HG02981 (cell line): ENCODE results near the gene EVX2.

ENCODE experiments used
- ATAC-seq: cut with Tn5 transposase; IDR thresholded peaks from one replicate; pipeline ENCODE4 v1.9.1; 2021; ENCODE audit warnings: mild to moderate bottlenecking, moderate library complexity; ENCODE audit not compliant: unreplicated experiment

EVX2 gene

DNA sequence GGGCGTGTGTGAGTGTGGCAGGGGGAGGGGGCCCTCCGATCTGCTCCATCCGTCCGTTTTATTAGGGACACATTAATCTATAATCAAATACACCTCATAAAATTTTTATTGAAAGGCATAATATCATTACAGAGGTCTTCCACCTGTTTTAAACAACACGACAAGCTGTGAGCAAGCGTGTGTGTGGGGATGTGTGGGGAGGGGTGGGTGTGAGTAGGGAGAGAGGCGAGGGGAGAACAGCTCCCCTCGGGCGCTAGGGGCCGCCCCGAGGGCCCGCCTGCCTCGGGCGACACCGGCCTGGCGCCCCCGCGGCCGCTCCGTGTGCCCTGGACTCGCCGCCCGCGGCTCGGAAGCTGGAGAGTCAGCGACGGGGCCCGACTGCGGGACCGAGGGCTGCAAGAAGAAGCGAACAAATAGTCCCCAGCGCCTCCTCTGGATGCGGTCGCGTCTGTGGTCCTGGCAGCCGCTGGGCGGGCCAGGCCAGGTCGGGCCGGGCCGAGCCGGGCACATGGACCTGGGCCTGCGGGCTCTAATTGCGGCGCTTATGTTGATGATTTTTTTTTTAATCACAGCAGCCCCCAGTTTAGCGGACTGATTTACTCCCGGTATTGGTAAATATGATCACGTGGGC, 38.4 kb upstream of the EVX2 start:
- no peak for ATAC-seq

DNA sequence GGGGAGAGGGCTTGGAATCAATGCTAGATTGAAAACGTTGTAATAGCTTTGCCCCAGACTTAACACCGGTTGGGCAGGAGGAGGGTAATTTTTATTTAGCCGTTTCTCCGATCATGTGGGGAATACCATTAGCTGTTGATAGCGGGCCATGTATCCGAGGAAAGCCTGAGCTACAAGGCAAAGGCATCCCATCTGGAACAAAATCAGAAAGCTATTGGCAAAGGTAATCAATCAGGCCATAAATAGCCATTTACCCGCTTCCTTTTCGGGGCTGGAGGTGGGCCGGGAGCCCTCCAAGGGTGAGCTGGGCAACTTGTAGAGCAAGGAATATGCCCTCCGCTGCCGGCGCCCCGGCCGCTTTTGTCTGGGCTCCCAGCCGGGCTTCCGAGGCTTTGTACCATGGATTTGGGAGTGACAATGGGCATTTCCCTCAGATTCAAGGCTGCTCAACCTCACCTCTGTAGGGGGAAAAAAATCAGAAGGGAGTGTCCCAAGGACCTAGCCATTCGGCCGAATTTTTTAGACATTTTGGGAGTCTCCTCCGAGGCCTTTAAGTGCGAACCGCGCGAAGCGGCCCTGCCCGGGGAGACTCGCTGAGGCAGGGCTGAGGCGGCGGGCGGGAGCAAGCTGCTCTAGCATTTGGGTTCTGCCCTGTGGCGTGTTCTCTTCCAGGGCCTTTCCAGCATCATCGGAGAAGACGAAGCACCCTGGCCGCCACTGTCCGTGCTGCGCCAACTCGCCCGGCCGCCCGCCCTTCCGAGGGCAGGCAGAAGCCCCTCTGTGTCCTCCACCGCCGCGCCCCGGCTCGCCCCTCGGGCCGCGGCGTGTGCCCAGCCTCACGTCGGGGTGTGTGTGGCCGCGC, 37.7 kb upstream of the EVX2 start:
- ATAC-seq: no peak

DNA sequence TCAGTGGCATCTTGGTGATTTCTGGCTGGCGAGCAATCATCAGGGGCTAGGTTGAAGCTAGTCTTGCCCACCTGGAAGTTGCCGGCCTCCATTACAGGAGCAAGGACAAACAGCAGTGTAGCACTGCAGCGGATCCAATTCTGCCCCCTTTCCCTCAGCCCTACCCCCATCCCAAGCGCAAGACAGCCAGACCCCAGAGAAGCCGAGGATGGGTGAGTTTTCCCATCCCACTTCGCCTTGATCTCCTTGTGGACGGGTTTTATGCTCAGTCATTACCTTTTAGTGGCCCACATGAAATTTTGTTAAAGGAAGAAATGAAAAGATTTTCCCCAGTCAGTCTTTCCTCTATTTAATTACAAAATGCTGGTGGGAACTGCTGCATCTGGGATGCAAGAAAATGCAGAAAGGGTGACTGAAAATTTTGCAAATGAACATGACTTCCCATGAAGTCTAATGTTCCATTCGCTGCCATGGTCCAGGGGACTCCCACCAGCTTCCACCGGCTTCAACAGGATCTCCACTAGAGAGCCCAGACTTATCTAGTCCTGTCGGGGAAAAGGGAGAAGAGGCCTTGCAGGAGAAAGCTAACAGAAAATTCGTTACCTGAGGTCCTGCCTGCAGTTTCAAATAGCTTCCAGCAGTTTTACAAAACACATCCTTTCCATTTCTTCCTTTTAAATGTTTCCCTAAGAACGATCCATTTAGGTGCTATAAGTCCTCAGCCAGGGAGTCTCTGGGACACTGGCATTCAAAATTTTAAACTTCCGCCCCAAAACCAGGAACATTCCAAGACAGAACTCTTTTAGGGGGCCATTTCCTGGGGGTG, 36.8 kb upstream of the EVX2 start:
- no peak for ATAC-seq

DNA sequence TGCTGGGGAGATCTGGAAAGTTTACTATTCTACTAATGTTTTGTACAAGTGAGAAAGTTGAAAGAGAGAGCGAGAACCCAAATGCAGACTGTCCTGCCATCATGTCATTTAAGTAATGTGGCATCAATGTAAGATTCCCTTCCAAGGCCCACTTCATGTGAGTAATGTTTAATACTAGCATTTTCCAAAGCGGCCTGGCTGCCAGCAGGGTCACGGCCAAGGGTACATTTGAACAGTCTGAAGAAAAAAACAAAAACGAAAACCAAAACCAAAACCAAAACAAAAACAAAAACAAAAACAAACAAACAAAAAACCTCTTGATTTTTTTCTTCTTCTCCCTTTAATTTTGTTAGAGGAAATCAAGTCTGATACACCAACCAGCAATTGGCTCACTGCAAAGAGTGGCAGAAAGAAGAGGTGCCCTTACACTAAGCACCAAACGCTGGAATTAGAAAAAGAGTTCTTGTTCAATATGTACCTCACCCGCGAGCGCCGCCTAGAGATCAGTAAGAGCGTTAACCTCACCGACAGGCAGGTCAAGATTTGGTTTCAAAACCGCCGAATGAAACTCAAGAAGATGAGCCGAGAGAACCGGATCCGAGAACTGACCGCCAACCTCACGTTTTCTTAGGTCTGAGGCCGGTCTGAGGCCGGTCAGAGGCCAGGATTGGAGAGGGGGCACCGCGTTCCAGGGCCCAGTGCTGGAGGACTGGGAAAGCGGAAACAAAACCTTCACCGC, 35.0 kb upstream of the EVX2 start:
- no peak for ATAC-seq

DNA sequence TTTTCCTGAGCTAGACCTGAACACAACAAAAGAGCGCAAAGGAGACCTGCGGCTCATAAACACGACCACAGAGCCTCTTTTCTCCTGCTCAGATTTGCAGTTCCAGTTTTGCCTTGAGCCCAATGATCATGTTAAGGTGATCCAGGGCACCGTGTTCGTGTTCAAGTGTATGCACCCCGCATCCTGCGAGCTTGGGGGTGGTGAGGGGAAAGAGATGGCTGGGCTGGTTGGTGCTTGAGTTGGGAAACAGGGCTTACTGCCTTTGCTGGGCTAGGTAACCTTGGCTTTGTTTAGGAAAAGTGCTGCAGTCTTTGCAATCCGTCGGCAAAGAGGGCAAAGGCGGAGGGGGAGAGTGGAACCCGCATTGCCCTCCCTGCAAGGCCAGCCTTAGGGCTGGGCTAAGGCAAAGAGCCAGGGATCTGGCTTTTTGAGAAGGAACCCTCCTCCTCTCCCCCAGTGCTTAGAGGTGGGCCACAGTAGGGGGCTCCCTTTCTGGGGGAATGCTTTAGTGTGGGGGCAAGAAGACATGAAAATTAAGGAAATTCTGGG, 34.1 kb upstream of the EVX2 start:
- no peak for ATAC-seq

DNA sequence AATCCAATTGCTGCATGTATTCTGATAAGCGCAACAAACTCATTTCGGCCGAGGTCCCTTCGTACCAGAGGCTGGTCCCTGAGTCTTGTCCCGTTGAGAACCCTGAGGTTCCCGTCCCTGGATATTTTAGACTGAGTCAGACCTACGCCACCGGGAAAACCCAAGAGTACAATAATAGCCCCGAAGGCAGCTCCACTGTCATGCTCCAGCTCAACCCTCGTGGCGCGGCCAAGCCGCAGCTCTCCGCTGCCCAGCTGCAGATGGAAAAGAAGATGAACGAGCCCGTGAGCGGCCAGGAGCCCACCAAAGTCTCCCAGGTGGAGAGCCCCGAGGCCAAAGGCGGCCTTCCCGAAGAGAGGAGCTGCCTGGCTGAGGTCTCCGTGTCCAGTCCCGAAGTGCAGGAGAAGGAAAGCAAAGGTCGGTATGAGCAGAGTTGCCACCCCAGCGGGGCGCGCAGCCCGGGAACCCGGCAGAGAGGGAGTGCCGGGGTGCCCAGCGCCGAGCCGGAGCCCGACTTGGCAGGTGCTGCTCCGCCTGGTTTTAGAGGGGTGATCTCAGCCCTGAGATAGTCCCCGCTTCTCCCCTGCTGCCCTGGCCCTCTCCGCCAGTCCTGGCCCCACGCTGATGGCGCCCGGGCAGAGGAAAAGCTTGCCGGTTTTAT, 33.5 kb upstream of the EVX2 start:
- no peak for ATAC-seq

DNA sequence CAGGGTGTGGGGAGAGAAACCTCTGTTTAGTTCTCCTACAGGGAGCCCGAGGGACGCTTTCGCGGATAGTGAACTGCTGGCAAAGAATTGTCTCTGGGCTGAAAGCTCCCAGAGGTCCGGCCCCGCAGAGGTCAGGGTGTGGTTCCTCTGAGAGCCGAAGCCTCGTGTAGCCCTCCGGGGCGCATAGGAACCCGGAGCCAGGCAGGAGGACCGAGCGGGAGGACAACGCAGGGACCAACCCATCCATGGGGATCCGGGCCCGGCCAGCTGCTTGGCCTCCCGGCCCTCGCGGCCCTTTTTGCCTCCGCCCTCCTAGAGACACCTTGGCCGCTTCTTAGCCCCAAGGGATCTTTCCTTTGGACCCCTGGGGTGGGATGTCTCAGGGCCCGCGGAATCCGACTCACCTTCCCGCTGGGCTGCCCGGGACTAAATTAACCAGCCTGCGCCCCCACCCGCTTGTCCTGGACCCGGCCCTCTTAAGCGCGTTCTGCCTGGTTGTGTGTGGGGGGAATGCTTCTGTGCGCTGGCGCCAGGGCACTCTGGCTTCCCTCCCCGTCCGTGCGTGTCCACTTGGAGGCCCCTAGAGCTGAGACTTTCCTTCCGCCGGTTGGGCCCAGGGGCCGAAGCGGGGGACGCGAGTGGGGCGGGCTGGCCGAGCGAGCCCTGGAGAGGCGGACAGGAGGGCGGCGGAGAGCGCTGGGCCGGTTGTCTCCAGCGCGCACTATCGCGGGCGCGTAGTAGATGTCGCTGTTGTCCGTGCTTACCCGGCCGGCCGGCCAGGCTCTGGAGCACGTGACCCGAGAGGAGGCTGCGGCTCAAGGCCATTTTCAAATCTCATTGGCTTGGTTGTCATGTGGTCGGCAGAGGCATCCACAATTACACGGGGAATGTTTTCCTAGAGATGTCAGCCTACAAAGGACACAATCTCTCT, 32.4 kb upstream of the EVX2 start, which contains the start of gene HOXD10:
TSS of gene HOXD10 (plus strand) at position 896 of the 931 bp plus-strand sequence. CDS start 56 bp downstream, outside the sequence.
- no peak for ATAC-seq

DNA sequence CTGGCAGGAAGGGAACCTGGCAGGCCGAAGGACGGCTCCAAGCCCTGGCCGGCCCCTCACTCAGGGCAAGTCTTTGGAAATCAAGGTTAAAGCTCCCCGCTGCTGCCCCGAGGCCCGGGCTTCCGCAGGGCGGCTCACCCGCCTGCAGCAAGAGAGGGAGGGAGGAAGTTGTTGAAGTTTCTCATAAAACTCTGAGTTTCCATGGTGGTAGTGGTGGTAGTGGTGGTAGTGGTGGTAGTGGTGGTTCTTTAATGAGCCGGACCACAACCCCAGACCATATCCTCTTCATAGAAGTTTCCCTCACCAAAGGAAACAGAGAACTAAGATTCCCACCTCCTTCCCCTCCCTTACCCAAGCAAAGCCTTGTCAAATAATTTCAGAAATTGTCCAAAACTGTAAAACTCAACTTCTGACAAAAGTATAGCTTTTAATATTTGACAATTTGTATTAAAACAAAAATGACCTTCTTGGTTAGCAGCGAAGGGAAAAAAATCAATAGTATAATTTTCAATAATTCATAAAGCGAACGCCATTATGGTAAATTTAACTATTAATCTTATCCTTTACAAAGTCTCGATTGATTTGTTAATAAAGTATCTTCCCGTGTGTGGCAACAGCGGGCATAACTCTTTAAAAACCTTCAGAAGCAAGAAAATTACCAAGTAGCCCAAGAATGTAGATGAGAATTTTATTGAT, 31.3 kb upstream of the EVX2 start:
- ATAC-seq: no peak

DNA sequence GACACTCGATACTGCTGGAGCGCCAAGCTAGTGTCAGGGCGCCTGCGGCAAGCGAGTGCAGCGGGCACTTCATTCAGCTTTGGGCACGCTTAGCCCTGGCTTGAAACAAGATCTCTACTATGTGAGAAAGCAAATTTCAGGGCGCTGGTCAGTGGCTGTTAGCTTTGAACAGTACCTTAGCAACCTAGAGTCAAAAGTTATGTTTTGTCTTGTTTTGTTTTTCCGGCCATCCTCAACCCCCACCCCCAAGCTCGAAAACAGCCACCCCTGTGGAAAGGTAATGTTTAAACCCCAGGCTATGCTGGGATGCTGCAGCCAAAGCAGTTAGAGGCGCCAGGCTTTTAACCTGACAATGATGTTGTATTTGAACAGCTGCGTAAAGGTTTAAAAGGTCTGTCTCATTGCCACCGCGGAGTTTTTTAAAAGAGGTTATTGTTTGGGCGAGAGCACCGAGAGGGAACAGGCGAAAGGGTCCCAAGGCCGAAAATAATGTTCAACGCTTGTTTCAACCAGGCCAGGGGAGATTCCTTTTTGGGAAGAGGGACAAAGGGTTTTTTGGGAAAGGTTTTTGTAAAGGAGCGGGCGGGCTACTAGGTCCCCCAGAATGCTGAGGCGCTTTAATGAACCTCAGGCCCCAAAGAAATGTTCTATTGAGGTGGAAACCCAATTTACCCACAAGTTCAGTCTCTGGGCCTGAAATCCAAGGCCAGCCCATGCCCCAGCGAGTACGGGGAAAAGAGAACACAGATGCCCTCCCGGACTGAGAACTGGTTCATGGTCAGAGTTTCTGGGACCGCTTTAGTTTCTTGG, 30.6 kb upstream of the EVX2 start:
- ATAC-seq: no peak

DNA sequence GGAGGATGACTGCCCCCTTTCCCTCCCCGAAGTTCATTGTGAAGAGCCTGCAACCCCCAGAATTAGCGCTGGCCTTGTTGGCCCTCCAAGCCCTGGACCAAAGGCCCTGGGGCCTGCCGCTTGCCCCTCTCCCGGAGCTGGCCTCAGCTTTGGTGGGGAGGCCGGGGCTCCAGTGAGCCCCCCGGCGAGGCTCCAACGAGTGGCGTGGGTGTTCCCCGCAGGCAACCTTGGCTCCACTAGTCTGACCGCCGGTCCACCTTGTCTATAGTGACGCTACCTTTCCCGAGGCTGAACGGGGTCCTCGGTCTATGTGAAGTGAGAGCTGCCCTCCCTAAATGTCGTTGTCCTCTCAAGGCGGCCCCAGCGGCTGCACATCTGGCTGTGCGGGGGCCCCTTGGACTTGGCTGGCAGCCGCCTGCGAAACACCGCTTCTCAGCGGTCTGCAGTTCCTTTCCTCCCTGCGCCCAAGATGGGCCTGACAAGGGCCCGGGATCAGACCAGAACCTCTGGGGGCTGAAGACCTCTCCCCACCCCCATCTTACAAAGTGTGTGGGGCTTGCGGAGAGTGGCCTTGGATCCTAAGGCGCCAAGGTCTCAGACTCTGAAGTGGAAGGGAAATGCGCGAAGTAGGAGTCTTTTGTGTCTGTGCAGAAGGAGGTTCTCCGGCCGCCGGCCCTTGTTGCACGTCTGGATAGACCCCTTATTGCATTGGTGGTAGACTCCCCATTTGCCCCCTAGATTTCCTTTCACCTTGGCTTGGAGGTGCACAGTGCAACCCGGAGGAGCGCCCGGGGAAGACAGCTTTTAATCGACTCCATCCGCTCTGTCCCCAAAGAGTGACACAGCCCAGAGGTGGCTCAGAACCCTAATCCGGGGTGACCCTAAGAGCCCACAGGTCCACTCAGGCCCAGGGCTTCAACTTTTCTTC, 28.9 kb upstream of the EVX2 start:
- ATAC-seq: no peak

DNA sequence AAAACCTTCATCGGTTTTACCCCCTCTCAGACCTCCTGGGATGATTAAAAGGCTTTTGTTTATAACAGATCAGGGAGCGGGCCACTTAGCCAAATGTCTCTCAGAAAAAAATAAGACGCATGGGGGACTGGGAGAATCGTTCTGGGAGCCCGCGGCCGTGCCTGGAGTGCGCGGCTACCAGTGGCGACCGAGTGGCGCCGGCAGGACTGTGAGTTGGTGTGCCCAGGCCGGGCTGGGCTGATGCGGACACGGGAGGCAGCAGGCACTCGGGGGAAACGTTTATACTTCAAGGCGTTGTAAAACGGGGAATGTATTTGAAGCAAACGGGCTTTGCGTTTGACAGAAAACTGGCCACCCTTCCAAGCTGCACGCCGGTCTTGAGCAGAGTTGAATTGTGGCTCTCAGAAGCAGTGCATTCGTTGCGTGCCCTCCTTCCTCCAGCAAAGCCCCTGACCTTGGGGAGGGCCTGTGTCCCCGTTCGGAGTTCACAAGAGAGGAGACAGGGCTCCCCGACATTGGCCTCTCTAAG, 28.1 kb upstream of the EVX2 start:
- no peak for ATAC-seq

DNA sequence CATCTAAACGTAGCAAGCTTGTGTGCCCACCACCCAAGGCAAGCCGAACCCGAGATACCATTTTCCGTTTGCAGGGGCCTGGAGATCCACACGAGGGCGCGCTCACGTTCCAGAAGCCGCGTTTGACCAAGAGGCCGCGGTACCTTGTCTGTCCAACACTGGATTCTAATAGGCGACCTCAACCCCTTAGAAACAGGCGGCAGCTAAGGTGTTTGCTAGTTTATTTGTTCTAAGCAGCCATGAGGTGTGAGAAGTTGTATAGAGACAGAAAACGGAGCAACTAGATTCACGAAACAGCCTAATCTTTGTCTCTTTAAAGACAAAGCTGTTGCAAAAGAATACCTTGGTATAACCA, 27.5 kb upstream of the EVX2 start:
- no peak for ATAC-seq

DNA sequence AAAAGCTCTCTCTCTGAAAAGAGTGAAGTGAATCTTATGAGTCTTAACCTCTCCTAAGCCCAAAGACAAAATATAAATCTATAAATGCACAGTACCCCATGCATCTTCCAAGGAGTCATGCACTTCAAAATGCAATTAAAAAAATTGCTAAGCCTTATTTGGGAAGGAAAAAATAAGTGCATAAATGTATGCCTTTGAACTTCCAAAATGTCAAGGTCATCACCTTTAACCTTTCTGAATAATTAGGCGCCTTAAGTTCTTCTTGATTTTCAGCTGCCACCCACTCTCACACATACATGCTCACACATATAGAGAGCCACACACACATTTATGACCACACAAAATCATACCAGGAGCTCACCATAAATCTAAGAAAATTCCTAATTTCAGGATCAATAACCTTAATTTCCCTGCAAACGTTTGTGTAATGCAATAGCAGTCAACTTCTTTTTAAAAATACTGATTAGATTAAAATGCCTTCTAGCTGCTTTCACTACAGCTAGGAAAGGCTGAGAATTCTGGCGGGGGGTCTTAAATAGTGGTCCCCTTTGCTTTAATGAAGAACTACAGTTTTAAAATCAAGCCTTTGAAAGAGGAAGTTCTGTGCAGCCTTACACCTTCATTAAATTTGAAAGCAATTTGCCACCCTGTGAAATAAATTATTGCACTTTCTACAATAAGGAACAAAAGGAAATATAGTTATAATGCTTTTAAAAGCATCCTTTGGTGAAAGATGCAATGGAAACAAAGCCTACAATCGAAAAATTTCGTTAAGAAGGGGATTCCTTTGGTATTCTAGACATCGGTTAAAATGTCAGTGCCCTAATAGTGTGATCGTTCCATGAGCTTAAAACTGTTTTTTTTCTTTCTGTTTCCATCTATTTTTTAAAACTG, 26.9 kb upstream of the EVX2 start:
- ATAC-seq: no peak

DNA sequence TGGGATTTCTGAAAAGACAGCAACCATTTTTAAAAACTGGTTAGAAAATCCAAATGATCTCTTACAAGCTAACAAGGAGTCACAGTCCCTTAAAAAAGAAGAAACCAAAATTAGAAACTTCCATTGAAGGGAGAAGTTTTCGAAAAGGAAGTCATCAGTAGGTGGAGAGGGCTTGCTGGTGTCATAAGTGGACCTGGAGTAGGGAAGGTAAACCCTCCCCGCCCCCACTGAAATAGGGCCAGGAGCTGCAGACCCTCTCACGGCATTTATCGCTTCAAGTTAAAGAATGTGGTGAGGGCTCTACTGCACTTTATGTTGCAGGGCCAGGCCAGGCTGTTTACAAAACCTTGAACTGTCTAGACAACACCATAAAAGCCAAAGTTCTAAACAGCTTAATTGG, 26.2 kb upstream of the EVX2 start:
- no peak for ATAC-seq

DNA sequence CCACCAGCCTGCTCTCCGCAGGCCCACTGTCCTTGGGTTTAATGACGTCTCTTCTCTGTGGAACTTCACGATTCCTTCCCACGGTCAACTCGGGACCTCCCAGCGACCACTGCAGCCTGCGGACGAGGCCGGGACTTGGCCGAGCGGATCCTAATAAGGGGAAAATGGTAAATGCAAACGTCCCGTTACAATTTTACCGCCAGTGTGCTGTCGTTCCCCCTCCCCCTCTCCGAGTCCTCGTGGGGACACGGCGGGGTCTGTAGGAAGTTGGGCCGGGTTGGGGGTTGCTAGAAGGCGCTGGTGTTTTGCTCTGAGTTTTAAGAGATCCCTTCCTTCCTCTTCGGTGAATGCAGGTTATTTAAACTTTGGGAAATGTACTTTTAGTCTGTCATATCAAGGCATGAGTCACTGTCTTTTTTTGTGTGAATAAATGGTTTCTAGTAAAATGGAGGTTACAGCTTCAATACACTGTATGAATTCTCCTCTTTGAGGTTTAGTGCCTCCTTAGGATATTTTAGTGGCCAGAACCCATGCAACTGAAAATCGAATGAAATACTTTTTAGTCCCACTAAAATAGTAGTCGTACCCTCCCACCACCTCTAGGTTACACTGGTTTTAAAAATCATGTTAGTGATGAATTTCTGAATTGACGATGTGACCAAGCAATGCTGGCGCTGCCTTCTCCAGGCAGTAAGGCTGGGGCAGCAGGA, 25.6 kb upstream of the EVX2 start:
- no peak for ATAC-seq
